Activated B cell treated with CpG ODN at 0.5 μM for 24 hours (primary cell): ENCODE results near the gene TP53I11. TPM values are rescaled to one million over a fixed set of nuclear protein-coding genes. Genes with fewer than 3 reads are reported as not detected.

Experiments
- ATAC-seq: fragments of 200-7000 bp; cut with Tn5 transposase; one replicate; pipeline ENCODE4 v1.10.0; 2021; ENCODE audit warnings: low read depth, mild to moderate bottlenecking, moderate library complexity
- CTCF ChIA-PET: fragments of 350-600 bp; sonication (Branson Sonifier 250); formaldehyde crosslinking; loops from one replicate; lab custom pipeline; 2021; ENCODE audit warnings: antibody characterized with exemption; lab: Charles Lee
- POLR2A ChIA-PET: fragments of 350-600 bp; sonication (Branson Sonifier 250); formaldehyde crosslinking; loops from one replicate; lab custom pipeline; 2021; ENCODE audit warnings: antibody characterized with exemption; lab: Charles Lee
- DNase-seq: peaks from one replicate; pipeline ENCODE4 v3.0.0; 2022
- H3K27ac Mint-ChIP-seq: one replicate; pipeline ENCODE4 v1.8.0; 2020; ENCODE audit warnings: mixed read lengths
- H3K27me3 Mint-ChIP-seq: one replicate; pipeline ENCODE4 v1.8.0; 2021; ENCODE audit warnings: mixed read lengths
- H3K36me3 Mint-ChIP-seq: one replicate; pipeline ENCODE4 v1.8.0; 2021; ENCODE audit warnings: low read depth, mixed read lengths
- H3K4me1 Mint-ChIP-seq: one replicate; pipeline ENCODE4 v1.8.0; 2021; ENCODE audit warnings: mixed read lengths
- H3K4me3 Mint-ChIP-seq: one replicate; pipeline ENCODE4 v1.8.0; 2020; ENCODE audit warnings: mild to moderate bottlenecking, mixed read lengths
- H3K9me3 Mint-ChIP-seq: one replicate; pipeline ENCODE4 v1.8.0; 2020; ENCODE audit warnings: mixed read lengths
- intact Hi-C: fragments of 100-400 bp; cut with micrococcal nuclease; formaldehyde crosslinking; loops from one replicate; pipeline ENCODE4 v1.15.1; 2024
- total RNA-seq: library from RNA; stranded (reverse); gene quantifications from 2 replicates; pipeline ENCODE4 v1.2.3, GENCODE V29; 2022
- TF ChIP-seq, protein P1 (sequence below): fragments of 200-600 bp; IDR thresholded peaks from one replicate; pipeline ENCODE4 v1.8.0; 2022; ENCODE audit warnings: antibody characterized with exemption, mild to moderate bottlenecking

TP53I11 gene
- total RNA-seq, 1 donor from 2014 or later: 175 TPM

DNA sequence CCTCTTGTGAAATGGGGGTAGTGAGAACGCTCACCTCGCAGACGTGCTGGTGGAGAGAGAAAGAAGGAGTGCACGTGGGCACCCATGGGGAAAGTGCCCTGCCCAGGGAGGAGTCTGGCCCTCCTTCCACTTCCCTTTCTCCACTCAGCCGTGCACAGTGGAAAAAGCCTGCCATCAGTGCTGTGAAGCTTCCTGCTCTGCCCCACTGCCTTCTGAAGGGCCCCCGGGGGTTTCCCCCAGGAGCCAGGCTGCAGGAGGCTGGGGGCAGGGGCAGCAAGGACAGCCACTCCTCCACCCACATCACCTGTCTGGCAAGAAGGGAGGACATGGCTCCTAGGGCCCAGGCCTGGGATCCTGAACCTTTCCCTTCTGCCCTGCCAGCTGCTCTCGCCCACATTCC lies 7.6 kb downstream of the TP53I11 start:
- peaks cover 92% of the 10 kb centered on the region for H3K4me1 Mint-ChIP-seq
- CTCF ChIA-PET: interaction anchor here (1.2 to 24.5 kb wide), 3 partner anchors 86 to 161 kb away, joined by 3 to 1010 read pairs (median 5); no protein-coding TSS in a partner anchor
- no peaks in the 10 kb centered on the region for H3K27me3 Mint-ChIP-seq
- POLR2A ChIA-PET: interaction anchor here (0.8 to 1.8 kb wide), 9 partner anchors 14 to 342 kb away, joined by 3 to 17 read pairs (median 4); no protein-coding TSS in a partner anchor
- TF ChIP-seq, protein P1, sequence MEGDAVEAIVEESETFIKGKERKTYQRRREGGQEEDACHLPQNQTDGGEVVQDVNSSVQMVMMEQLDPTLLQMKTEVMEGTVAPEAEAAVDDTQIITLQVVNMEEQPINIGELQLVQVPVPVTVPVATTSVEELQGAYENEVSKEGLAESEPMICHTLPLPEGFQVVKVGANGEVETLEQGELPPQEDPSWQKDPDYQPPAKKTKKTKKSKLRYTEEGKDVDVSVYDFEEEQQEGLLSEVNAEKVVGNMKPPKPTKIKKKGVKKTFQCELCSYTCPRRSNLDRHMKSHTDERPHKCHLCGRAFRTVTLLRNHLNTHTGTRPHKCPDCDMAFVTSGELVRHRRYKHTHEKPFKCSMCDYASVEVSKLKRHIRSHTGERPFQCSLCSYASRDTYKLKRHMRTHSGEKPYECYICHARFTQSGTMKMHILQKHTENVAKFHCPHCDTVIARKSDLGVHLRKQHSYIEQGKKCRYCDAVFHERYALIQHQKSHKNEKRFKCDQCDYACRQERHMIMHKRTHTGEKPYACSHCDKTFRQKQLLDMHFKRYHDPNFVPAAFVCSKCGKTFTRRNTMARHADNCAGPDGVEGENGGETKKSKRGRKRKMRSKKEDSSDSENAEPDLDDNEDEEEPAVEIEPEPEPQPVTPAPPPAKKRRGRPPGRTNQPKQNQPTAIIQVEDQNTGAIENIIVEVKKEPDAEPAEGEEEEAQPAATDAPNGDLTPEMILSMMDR: no peak
- DNase-seq: peak; percentile 74
- intact Hi-C loops: loop anchor here (1.0 to 10.0 kb wide), 6 partner anchors 9 to 1762 kb away; partner anchors contain the start of genes ARHGAP1, SLC35C1 and ZNF408
- peak; percentile 94 for ATAC-seq
- no peaks in the 10 kb centered on the region for H3K9me3 Mint-ChIP-seq
- H3K27ac Mint-ChIP-seq: peak overlapping the region; percentile 80
- peaks cover 29% of the 10 kb centered on the region for H3K36me3 Mint-ChIP-seq
- H3K4me3 Mint-ChIP-seq: peak overlapping the region; percentile 76

DNA sequence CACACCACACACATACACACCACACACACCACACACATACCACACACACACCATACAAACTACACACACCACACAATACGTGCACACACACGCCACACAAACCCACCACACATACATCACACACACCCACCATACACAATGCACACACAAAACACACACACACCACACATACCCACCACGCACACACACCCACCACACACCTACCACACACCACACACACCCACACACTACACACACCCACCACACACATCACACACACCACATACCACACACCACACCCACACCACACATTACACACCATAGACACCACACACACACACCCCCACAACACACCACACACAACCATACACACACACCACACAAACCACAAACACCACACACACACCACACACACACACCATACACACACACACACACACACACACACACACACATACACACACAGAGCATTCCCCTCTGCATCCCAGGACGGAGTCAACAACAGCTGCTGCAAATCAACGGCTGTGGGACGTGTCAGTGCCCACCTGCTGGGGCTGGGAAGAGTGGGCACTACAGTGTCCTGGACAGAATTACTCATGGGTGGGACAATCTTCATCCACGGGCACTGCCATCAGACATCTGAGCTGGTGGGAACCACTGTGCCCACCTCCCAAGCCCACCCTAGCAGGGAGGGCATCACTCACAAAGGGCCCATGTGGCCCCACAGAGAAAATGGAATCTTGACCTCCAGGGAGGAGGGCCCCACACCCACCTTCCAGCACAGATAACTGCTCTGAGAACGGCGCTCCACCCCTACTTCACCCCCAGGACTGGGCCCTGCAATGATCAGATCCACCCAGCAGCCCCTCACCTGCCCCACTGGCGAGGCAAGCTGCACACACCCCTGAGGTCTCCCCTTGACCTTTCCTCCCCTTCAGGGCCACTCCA lies 8.4 kb downstream of the TP53I11 start:
- H3K27me3 Mint-ChIP-seq: no peaks in the 10 kb centered on the region
- ChIA-PET POLR2A (interaction anchor here (0.9 to 1.8 kb wide), 8 partner anchors 8 to 161 kb away, joined by 3 to 17 read pairs (median 4); partner anchors contain the start of gene TP53I11), CTCF (interaction anchor here (1.2 to 24.5 kb wide), 4 partner anchors 14 to 162 kb away, joined by 3 to 1010 read pairs (median 4); no protein-coding TSS in a partner anchor)
- peak overlapping the region; percentile 76 for H3K4me3 Mint-ChIP-seq
- intact Hi-C loops: loop anchor here (5.0 to 10.0 kb wide), 3 partner anchors 35 to 1763 kb away; partner anchors contain the start of genes ARHGAP1, SLC35C1 and ZNF408
- H3K9me3 Mint-ChIP-seq: no peaks in the 10 kb centered on the region
- H3K36me3 Mint-ChIP-seq: peaks cover 34% of the 10 kb centered on the region
- H3K4me1 Mint-ChIP-seq: peaks cover 83% of the 10 kb centered on the region
- DNase-seq: peak; percentile 28
- H3K27ac Mint-ChIP-seq: peak overlapping the region; percentile 80
- ATAC-seq: no peak
- TF ChIP-seq, protein P1: no peak

DNA sequence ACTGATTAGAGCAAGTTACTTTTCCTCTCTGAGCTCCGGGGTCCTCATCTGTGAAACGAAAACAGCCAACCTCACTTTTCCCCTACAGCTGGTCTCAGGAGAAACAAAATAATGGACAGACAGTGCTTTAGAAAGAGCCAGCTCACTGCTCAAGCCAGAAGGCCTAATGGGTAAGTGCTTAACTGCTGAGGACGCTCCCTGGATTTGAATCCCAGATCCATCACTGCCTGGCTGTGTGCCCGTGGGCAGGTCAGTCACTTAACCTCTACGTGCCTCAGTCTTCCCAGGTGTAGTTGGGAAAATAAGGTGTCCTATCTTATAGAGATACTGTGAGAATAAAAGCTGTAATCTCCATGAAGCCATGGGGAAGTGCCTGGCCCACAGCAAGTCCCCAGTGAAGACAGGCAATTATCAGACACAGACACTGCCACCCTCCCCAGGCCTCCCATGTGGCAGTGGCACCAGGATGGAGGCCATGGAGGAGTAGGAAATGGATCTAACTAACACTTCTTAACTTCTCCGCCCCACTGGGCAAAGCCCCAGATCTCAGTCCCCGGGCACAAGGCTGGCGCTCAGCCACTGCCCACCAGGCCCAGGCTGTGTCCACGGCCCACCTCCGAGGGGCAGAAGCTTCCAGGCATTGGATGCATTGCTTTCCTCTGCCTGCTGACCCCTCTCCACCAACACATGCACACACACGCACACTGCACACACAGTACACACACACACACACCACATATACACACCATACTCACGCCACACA lies 9.2 kb downstream of the TP53I11 start:
- H3K36me3 Mint-ChIP-seq: peaks cover 31% of the 10 kb centered on the region
- POLR2A ChIA-PET: interaction anchor here (0.9 to 1.8 kb wide), 4 partner anchors 9 to 162 kb away, joined by 3 to 17 read pairs (median 7); partner anchors contain the start of gene TP53I11
- H3K27me3 Mint-ChIP-seq: no peaks in the 10 kb centered on the region
- no peak for DNase-seq
- intact Hi-C loops: loop anchor here (5.0 to 10.0 kb wide), 3 partner anchors 36 to 1763 kb away; partner anchors contain the start of genes ARHGAP1, SLC35C1 and ZNF408
- peak overlapping the region; percentile 80 for H3K27ac Mint-ChIP-seq
- H3K9me3 Mint-ChIP-seq: no peaks in the 10 kb centered on the region
- ATAC-seq: no peak
- CTCF ChIA-PET: interaction anchor here (0.7 to 24.5 kb wide), 7 partner anchors 9 to 390 kb away, joined by 3 to 1010 read pairs (median 4); partner anchors contain the start of gene TP53I11
- peaks cover 75% of the 10 kb centered on the region for H3K4me1 Mint-ChIP-seq
- peak overlapping the region; percentile 76 for H3K4me3 Mint-ChIP-seq
- TF ChIP-seq, protein P1: no peak

DNA sequence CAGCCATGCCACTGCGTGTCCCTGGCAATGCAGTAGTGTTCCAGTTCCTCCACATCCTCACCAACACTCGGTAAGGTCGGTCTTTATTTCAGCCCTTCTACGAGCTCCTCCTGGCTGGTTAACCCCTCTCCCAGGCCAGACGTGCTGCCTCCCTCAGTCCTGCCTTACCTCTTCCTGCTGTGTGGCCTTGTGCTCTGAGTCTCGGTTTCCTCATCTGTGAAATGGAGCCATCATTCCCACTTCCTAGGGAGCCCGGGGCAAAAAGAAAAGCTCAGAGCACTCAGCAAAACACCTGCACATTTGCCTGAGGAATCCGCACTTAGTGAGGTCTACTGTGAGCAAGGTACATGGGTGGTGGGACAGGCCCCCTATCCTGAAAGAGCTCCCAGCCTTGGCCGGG lies 9.8 kb downstream of the TP53I11 start:
- DNase-seq (no peak), ATAC-seq (no peak)
- Mint-ChIP-seq H3K4me3 (peak overlapping the region; percentile 16), H3K27ac (peak overlapping the region; percentile 35), H3K27me3 (no peaks in the 10 kb centered on the region), H3K36me3 (peaks cover 29% of the 10 kb centered on the region), H3K9me3 (no peaks in the 10 kb centered on the region), H3K4me1 (peaks cover 70% of the 10 kb centered on the region)
- ChIA-PET POLR2A (interaction anchor here (0.9 to 1.7 kb wide), 3 partner anchors 9 to 162 kb away, joined by 3 to 8 read pairs (median 6); partner anchors contain the start of gene TP53I11), CTCF (interaction anchor here (0.7 to 24.5 kb wide), 9 partner anchors 10 to 391 kb away, joined by 3 to 1010 read pairs (median 3); partner anchors contain the start of gene TP53I11)
- TF ChIP-seq, protein P1: no peak
- intact Hi-C loops: loop anchor here (5.0 to 10.0 kb wide), 3 partner anchors 36 to 1764 kb away; partner anchors contain the start of genes ARHGAP1, SLC35C1 and ZNF408
